ENCODE data around the gene KCNIP1. TPM values are rescaled to one million over a fixed set of nuclear protein-coding genes. Genes with fewer than 3 reads are reported as not detected.

The KCNIP1 gene
- total and polyA plus RNA-seq, 4 donors = 31.2 to 165 (median 111) TPM

GRCh38 chr5:170638454-170639220 is 134.8 kb downstream of the KCNIP1 start:
- Histone ChIP-seq H3K9me3 (ENCODE audit: control insufficient read depth, insufficient read depth, low read length) (no peaks in the 10 kb centered on the region), H3K27me3 (ENCODE audit: control insufficient read depth, insufficient read depth, low read length) (no peaks in the 10 kb centered on the region), H3K36me3 (ENCODE audit: control insufficient read depth, insufficient read depth, low read length) (peaks cover 13% of the 10 kb centered on the region), H3K27ac (ENCODE audit: low read depth, low read length) (no peak overlapping the region), H3K4me1 (ENCODE audit: control insufficient read depth, insufficient read depth, low read length) (peaks cover 30% of the 10 kb centered on the region), H3K4me3 (ENCODE audit: low read depth, low read length) (no peak overlapping the region)
- peak in 2 of 6 donors; percentile 81 to 91 for DNase-seq (ENCODE audit: low read depth in 4 of 6, low spot score in 6 of 6)
- WGBS (ENCODE audit: insufficient coverage) = 32% methylated on average over 10 of the region's 15 CpGs

GRCh38 chr5:170639221-170639925 is 135.6 kb downstream of the KCNIP1 start:
- no peak for DNase-seq (ENCODE audit: low read depth in 4 of 6, low spot score in 6 of 6)
- Histone ChIP-seq H3K27me3 (ENCODE audit: control insufficient read depth, insufficient read depth, low read length) (no peaks in the 10 kb centered on the region), H3K36me3 (ENCODE audit: control insufficient read depth, insufficient read depth, low read length) (peaks cover 13% of the 10 kb centered on the region), H3K9me3 (ENCODE audit: control insufficient read depth, insufficient read depth, low read length) (no peaks in the 10 kb centered on the region), H3K27ac (ENCODE audit: low read depth, low read length) (no peak overlapping the region), H3K4me3 (ENCODE audit: low read depth, low read length) (no peak overlapping the region), H3K4me1 (ENCODE audit: control insufficient read depth, insufficient read depth, low read length) (peaks cover 26% of the 10 kb centered on the region)
- WGBS (ENCODE audit: insufficient coverage) = 92% methylated on average over 10 of the region's 17 CpGs

DNA sequence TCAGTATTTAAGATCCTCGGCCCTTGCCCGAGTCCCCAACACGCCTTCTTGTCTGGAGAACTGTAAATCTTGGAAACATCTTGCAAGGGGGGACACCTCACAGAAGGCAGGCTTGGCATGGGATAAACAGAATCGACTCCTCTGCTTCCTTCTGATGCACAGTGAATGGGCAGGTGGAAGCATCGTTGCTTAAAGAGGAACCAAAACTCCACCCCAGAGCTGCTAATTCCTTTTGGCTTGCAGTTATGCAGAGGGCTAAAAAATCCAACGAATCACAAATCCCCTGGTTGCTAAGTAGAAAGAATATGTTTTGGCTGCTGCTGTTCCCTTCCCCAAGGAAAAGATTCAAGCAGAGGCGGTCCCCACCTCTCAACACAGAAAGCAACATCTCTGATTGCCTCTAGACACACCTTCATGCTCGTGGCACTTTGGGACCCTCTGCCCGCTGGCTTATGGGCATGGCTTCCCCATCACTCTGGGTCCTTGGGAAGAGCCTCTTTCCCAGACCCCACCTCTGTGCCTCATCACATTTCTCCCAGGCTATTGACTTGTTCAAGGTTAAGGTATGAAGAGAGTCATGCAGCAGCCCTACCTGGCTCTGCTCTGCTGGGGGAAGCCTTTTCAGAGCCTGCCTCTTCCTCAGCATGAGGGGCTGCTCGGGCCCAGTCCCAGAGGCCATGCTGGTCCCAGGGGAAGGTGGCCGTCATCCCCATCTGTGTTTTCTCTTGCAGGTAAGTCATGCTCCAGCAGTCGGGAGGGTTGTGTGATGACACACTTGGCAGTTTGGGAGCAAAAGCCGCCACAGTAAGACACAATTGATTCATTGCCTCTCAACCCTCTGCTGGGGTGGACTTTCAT is 137.1 kb downstream of the KCNIP1 start:
- Histone ChIP-seq H3K4me3 (ENCODE audit: low read depth, low read length) (no peak overlapping the region), H3K27ac (ENCODE audit: low read depth, low read length) (no peak overlapping the region), H3K4me1 (ENCODE audit: control insufficient read depth, insufficient read depth, low read length) (peaks cover 23% of the 10 kb centered on the region), H3K27me3 (ENCODE audit: control insufficient read depth, insufficient read depth, low read length) (no peaks in the 10 kb centered on the region), H3K9me3 (ENCODE audit: control insufficient read depth, insufficient read depth, low read length) (no peaks in the 10 kb centered on the region), H3K36me3 (ENCODE audit: control insufficient read depth, insufficient read depth, low read length) (peaks cover 13% of the 10 kb centered on the region)
- DNase-seq (ENCODE audit: low read depth in 4 of 6, low spot score in 6 of 6) = no peak
- WGBS (ENCODE audit: insufficient coverage) = 82% methylated on average over 5 of the region's 13 CpGs

GRCh38 chr5:170641589-170642031 is 137.8 kb downstream of the KCNIP1 start:
- Histone ChIP-seq H3K27ac (ENCODE audit: low read depth, low read length) (no peak overlapping the region), H3K36me3 (ENCODE audit: control insufficient read depth, insufficient read depth, low read length) (peaks cover 13% of the 10 kb centered on the region), H3K4me1 (ENCODE audit: control insufficient read depth, insufficient read depth, low read length) (peaks cover 19% of the 10 kb centered on the region), H3K9me3 (ENCODE audit: control insufficient read depth, insufficient read depth, low read length) (no peaks in the 10 kb centered on the region), H3K4me3 (ENCODE audit: low read depth, low read length) (no peak overlapping the region), H3K27me3 (ENCODE audit: control insufficient read depth, insufficient read depth, low read length) (no peaks in the 10 kb centered on the region)
- DNase-seq (ENCODE audit: low read depth in 4 of 6, low spot score in 6 of 6) = no peak
- 88% methylated on average over 12 of the region's 15 CpGs for WGBS (ENCODE audit: insufficient coverage)

DNA sequence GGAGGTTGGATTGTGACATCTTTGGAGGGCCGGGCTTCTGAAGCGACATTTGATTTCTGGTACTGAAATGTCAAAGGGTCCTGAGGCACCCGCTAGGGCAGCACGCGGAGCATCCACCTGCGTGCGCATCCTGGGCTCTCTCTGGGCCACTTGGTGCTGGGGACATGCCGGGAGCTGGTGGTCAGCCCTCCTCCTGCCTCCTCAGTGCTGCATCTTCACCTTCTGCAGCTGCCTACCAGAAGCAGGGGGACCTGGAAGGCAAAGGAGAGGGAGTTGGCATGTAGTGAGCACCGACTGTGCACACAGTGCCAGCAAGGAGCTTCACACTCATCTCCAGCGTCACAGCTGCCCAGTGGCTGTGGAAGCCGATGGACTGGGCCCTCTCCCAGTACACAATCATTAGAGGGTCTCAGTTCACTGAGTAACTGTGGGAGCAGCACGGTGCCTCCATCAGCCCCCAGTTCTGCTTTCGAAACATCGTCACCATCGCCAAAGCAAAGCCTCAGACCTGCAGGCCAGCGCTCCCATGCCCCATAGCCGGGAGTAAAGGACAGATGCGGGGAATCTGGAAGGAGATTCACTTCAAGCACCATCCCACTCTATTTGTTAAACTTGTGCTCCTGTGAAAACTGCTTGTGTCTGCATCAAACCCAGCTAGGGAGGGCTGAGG is 138.4 kb downstream of the KCNIP1 start:
- no peak for DNase-seq (ENCODE audit: low read depth in 4 of 6, low spot score in 6 of 6)
- 91% methylated on average over 17 of the region's 18 CpGs for WGBS (ENCODE audit: insufficient coverage)
- H3K27ac ChIP-seq (ENCODE audit: low read depth, low read length) = no peak overlapping the region

DNA sequence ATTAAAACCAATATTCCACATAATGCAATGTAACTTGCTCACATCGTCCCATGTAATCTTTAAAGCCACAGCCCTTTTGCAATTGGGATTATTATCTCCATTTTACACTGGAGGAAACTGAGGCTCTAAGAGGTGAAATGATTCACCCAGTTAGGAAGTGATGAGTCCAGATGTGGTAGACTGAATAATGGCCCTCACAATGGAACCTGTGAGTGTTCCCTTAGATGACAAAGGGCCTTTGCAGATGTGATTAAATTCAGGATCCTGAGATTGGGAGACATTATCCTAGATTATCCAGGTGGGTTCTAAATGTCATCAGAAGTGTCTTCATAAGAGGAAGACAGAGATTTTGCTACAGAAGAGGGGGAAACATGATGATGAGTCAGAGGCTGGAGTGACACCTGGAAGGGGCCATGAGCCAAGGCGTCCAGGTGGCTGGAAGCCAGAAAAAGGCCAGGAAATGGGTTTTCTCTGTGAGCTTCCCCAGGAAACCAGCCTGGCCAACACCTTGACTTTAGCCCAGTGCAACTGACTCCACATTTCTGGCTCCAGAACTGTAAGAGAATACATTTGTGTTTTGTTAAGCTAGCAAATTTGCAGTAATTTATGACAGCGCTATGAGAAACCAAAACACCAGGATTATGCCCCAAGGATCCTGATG is 139.1 kb downstream of the KCNIP1 start:
- Histone ChIP-seq H3K27ac (ENCODE audit: low read depth, low read length) (no peak overlapping the region), H3K9me3 (ENCODE audit: control insufficient read depth, insufficient read depth, low read length) (no peaks in the 10 kb centered on the region), H3K36me3 (ENCODE audit: control insufficient read depth, insufficient read depth, low read length) (peaks cover 13% of the 10 kb centered on the region), H3K27me3 (ENCODE audit: control insufficient read depth, insufficient read depth, low read length) (no peaks in the 10 kb centered on the region), H3K4me1 (ENCODE audit: control insufficient read depth, insufficient read depth, low read length) (peaks cover 14% of the 10 kb centered on the region), H3K4me3 (ENCODE audit: low read depth, low read length) (no peak overlapping the region)
- no peak for DNase-seq (ENCODE audit: low read depth in 4 of 6, low spot score in 6 of 6)
- 67% methylated on average over 1 of the region's 3 CpGs for WGBS (ENCODE audit: insufficient coverage)

More for the DNA sequence above, 138.4 kb downstream of the KCNIP1 start:
- no peaks in the 10 kb centered on the region for H3K9me3 ChIP-seq (ENCODE audit: control insufficient read depth, insufficient read depth, low read length)
- H3K27me3 ChIP-seq (ENCODE audit: control insufficient read depth, insufficient read depth, low read length) = no peaks in the 10 kb centered on the region
- peaks cover 16% of the 10 kb centered on the region for H3K4me1 ChIP-seq (ENCODE audit: control insufficient read depth, insufficient read depth, low read length)
- no peak overlapping the region for H3K4me3 ChIP-seq (ENCODE audit: low read depth, low read length)
- peaks cover 13% of the 10 kb centered on the region for H3K36me3 ChIP-seq (ENCODE audit: control insufficient read depth, insufficient read depth, low read length)

GRCh38 chr5:170643591-170643990 is 139.8 kb downstream of the KCNIP1 start:
- Histone ChIP-seq H3K4me1 (ENCODE audit: control insufficient read depth, insufficient read depth, low read length) (peaks cover 11% of the 10 kb centered on the region), H3K27ac (ENCODE audit: low read depth, low read length) (no peak overlapping the region), H3K36me3 (ENCODE audit: control insufficient read depth, insufficient read depth, low read length) (peaks cover 13% of the 10 kb centered on the region), H3K9me3 (ENCODE audit: control insufficient read depth, insufficient read depth, low read length) (no peaks in the 10 kb centered on the region), H3K4me3 (ENCODE audit: low read depth, low read length) (no peak overlapping the region), H3K27me3 (ENCODE audit: control insufficient read depth, insufficient read depth, low read length) (no peaks in the 10 kb centered on the region)
- 83% methylated on average over 5 of the region's 6 CpGs for WGBS (ENCODE audit: insufficient coverage)
- DNase-seq (ENCODE audit: low read depth in 4 of 6, low spot score in 6 of 6) = no peak

GRCh38 chr5:170644501-170644900 is 140.7 kb downstream of the KCNIP1 start:
- peaks cover 13% of the 10 kb centered on the region for H3K36me3 ChIP-seq (ENCODE audit: control insufficient read depth, insufficient read depth, low read length)
- no peaks in the 10 kb centered on the region for H3K9me3 ChIP-seq (ENCODE audit: control insufficient read depth, insufficient read depth, low read length)
- H3K27ac ChIP-seq (ENCODE audit: low read depth, low read length) = no peak overlapping the region
- H3K4me3 ChIP-seq (ENCODE audit: low read depth, low read length) = no peak overlapping the region
- H3K4me1 ChIP-seq (ENCODE audit: control insufficient read depth, insufficient read depth, low read length) = peaks cover 7% of the 10 kb centered on the region
- no peaks in the 10 kb centered on the region for H3K27me3 ChIP-seq (ENCODE audit: control insufficient read depth, insufficient read depth, low read length)
- DNase-seq (ENCODE audit: low read depth in 4 of 6, low spot score in 6 of 6) = no peak

- DNase-seq (ENCODE audit: low read depth in 4 of 6, low spot score in 6 of 6) = no peak
- H3K36me3 ChIP-seq (ENCODE audit: control insufficient read depth, insufficient read depth, low read length) = no peaks in the 10 kb centered on the region
- H3K27ac ChIP-seq (ENCODE audit: low read depth, low read length) = no peak overlapping the region
- peaks cover 12% of the 10 kb centered on the region for H3K4me1 ChIP-seq (ENCODE audit: control insufficient read depth, insufficient read depth, low read length)
- no peaks in the 10 kb centered on the region for H3K9me3 ChIP-seq (ENCODE audit: control insufficient read depth, insufficient read depth, low read length)
- H3K27me3 ChIP-seq (ENCODE audit: control insufficient read depth, insufficient read depth, low read length) = no peaks in the 10 kb centered on the region
- no peak overlapping the region for H3K4me3 ChIP-seq (ENCODE audit: low read depth, low read length)
- WGBS (ENCODE audit: insufficient coverage) = no CpG with 5 or more reads among the region's 2 CpGs
Measured at GRCh38 chr5:170648541-170648940, 144.7 kb downstream of the KCNIP1 start.
